K562 (cell line): ENCODE results near the gene LMOD1. TPM values are rescaled to one million over a fixed set of nuclear protein-coding genes. Genes with fewer than 3 reads are reported as not detected.

ENCODE experiments used
- BCL6 ChIP-seq: fragments of 250-450 bp; sonication (Bioruptor Pico); IDR thresholded peaks from 2 replicates; pipeline ENCODE4 v1.4.0; 2020
- E2F1 ChIP-seq: sonication (generic); formaldehyde crosslinking; IDR thresholded peaks from 2 replicates; pipeline ENCODE4 v1.8.1; 2023; ENCODE audit warnings: mild to moderate bottlenecking, missing genetic modification reagents, moderate library complexity
- EGR1 ChIP-seq: fragments of 450-650 bp; conservative IDR thresholded peaks from 2 replicates; pipeline ENCODE4 v1.6.1; 2017; ENCODE audit warnings: mild to moderate bottlenecking
- FOXA3 ChIP-seq, 2 experiments: fragments of 450-650 bp in 1 of 2; sonication (generic) in 1 of 2; formaldehyde crosslinking; IDR thresholded peaks in 1 of 2; conservative IDR thresholded peaks in 1 of 2; 2 replicates each; pipeline versions ENCODE4 v1.4.0 to v1.8.0; 2020 to 2022; ENCODE audit warnings: mild to moderate bottlenecking in 2 of 2, missing genetic modification reagents in 1 of 2
- FOXK1 ChIP-seq: sonication (generic); formaldehyde crosslinking; IDR thresholded peaks from 2 replicates; pipeline ENCODE4 v1.8.0; 2022; ENCODE audit warnings: missing genetic modification reagents, mild to moderate bottlenecking, borderline replicate concordance
- GATA2 ChIP-seq: sonication (generic); formaldehyde crosslinking; IDR thresholded peaks from 2 replicates; pipeline ENCODE4 v1.4.0; 2020; ENCODE audit warnings: mild to moderate bottlenecking, missing genetic modification reagents
- GATAD2B ChIP-seq: fragments of 450-650 bp; IDR thresholded peaks from 2 replicates; pipeline ENCODE4 v1.6.1; 2017; ENCODE audit warnings: mild to moderate bottlenecking, borderline replicate concordance
- GTF2E2 ChIP-seq: fragments of 200-800 bp; sonication (Bioruptor generic); IDR thresholded peaks from 2 replicates; pipeline ENCODE4 v1.6.1; 2016; ENCODE audit warnings: missing genetic modification characterization, missing compliant biosample characterization
- HDAC1 ChIP-seq, 2 experiments: fragments of 450-650 bp; IDR thresholded peaks; 2 replicates each; pipeline ENCODE4 v1.6.1; 2016 to 2017; ENCODE audit warnings: inconsistent platforms in 1 of 2, mild to moderate bottlenecking in 1 of 2, moderate library complexity in 1 of 2
- HIVEP1 ChIP-seq: fragments of 250-450 bp; sonication (Bioruptor Pico); IDR thresholded peaks from 2 replicates; pipeline ENCODE4 v1.4.0; 2020; ENCODE audit warnings: mild to moderate bottlenecking
- HMGN3 ChIP-seq: IDR thresholded peaks from 2 replicates; pipeline ENCODE4 v1.6.1; 2011; ENCODE audit warnings: borderline replicate concordance, low read depth, mild to moderate bottlenecking, mixed read lengths, low read length; ENCODE audit not compliant: insufficient read length; ENCODE audit errors: extremely low read depth
- KDM4B ChIP-seq, 2 experiments: fragments of 450-650 bp in 1 of 2; sonication (generic) in 1 of 2; IDR thresholded peaks; 2 replicates each; pipeline ENCODE4 v1.6.1; 2016 to 2017; ENCODE audit warnings: borderline replicate concordance in 2 of 2, antibody characterized with exemption in 1 of 2, low read depth in 1 of 2, mild to moderate bottlenecking in 1 of 2
- MITF ChIP-seq: IDR thresholded peaks from 2 replicates; pipeline ENCODE4 v1.6.1; 2014; ENCODE audit warnings: antibody characterized with exemption
- NFRKB ChIP-seq: fragments of 450-650 bp; IDR thresholded peaks from 2 replicates; pipeline ENCODE4 v1.6.1; 2016; ENCODE audit warnings: low read depth
- POLR2A ChIP-seq: fragments of 450-650 bp; conservative IDR thresholded peaks from 2 replicates; pipeline ENCODE4 v1.6.1; 2016
- POLR2AphosphoS2 ChIP-seq: IDR thresholded peaks from 2 replicates; pipeline ENCODE4 v1.6.1; 2012; ENCODE audit warnings: low read length, improper control_type of control experiment
- POLR2G ChIP-seq: fragments of 200-400 bp; formaldehyde crosslinking; IDR thresholded peaks from 2 replicates; pipeline ENCODE4 v1.6.1; 2017; ENCODE audit warnings: low read depth, mild to moderate bottlenecking, antibody characterized with exemption, low read length, moderate library complexity
- PTRF ChIP-seq: fragments of 450-650 bp; IDR thresholded peaks from 2 replicates; pipeline ENCODE4 v1.6.1; 2016; ENCODE audit warnings: mild to moderate bottlenecking, missing genetic modification characterization, missing compliant biosample characterization
- SETDB1 ChIP-seq: IDR thresholded peaks from one replicate; pipeline ENCODE4 v1.6.1; 2012; ENCODE audit warnings: low read length, control low read depth, inconsistent platforms
- TCF7 ChIP-seq: sonication (generic); IDR thresholded peaks from 2 replicates; pipeline ENCODE4 v1.6.1; 2016; ENCODE audit warnings: antibody characterized with exemption, borderline replicate concordance
- WHSC1 ChIP-seq: IDR thresholded peaks from one replicate; pipeline ENCODE4 v1.6.1; 2012; ENCODE audit warnings: low read length, control low read depth, inconsistent platforms
- YBX1 ChIP-seq: fragments of 450-650 bp; IDR thresholded peaks from 2 replicates; pipeline ENCODE4 v1.7.1; 2016; ENCODE audit warnings: mild to moderate bottlenecking
- ZBTB8A ChIP-seq: fragments of 450-650 bp; IDR thresholded peaks from 2 replicates; pipeline ENCODE4 v1.6.1; 2018; ENCODE audit warnings: mild to moderate bottlenecking, moderate library complexity; ENCODE audit not compliant: partially characterized antibody
- ZNF174 ChIP-seq: fragments of 250-450 bp; sonication (Bioruptor Pico); IDR thresholded peaks from 2 replicates; pipeline ENCODE4 v1.4.0; 2020; ENCODE audit warnings: mild to moderate bottlenecking
- ZNF224 ChIP-seq: sonication (generic); formaldehyde crosslinking; IDR thresholded peaks from 2 replicates; pipeline ENCODE4 v1.8.0; 2022; ENCODE audit warnings: mild to moderate bottlenecking, missing genetic modification reagents
- ZNF232 ChIP-seq: sonication (generic); formaldehyde crosslinking; IDR thresholded peaks from 2 replicates; pipeline ENCODE4 v1.8.0; 2022; ENCODE audit warnings: mild to moderate bottlenecking, missing genetic modification reagents
- ZNF398 ChIP-seq: fragments of 250-450 bp; sonication (Bioruptor Pico); IDR thresholded peaks from 2 replicates; pipeline ENCODE4 v1.8.0; 2021; ENCODE audit warnings: moderate library complexity, mild to moderate bottlenecking, inconsistent platforms
- polyA plus RNA-seq, 8 experiments: library from polyadenylated mRNA; depleted of rRNA in 4 of 8; stranded (reverse) in 5 of 8; unstranded in 3 of 8; fragments of >200 nt; fragmentation: Nextera tagmentation in 2 of 8; fragmentation: Illumina TruSeq in 1 of 8; extraction: Ambion mirVana in 2 of 8; extraction: Trizol in 1 of 8; gene quantifications; 2 replicates each; pipeline versions ENCODE4 v1.2.1 to v1.2.3, GENCODE V29; 2011 to 2014; ENCODE audit warnings: inconsistent platforms in 1 of 8, missing spikeins in 1 of 8
- total RNA-seq, 7 experiments: library from RNA; depleted of rRNA in 6 of 7; stranded (reverse); fragments of >200 nt in 6 of 7; fragmentation: Illumina TruSeq in 2 of 7; extraction: Trizol in 2 of 7; gene quantifications; 2 replicates each; pipeline versions ENCODE4 v1.2.1 to v1.2.3, GENCODE V29; 2011 to 2021; ENCODE audit warnings: low replicate concordance in 1 of 7

The LMOD1 gene
- total and polyA plus RNA-seq, 9 of the 15 experiments (the other 6 are each of a cell fraction or from before 2014, with no cell fraction given): 0.03 to 0.54 (median 0.38) TPM; not detected in 1

GRCh38 chr1:201941420-201942128 lies 4.8 kb downstream of the LMOD1 start (continued):
- TF ChIP-seq HIVEP1 (CRISPR knock-in tag) (no peak), E2F1 (CRISPR knock-in tag) (no peak), FOXA3 (CRISPR knock-in tag; conservative IDR thresholded peaks at IDR 0.05 in 1 of 2, IDR thresholded peaks at IDR 0.05 in 1 of 2) (0 out of 4 replicates have a peak, but pooled peaks of 1 of the 2 experiments have one; percentile 47), TCF7 (no peak), WHSC1 (no peak), HMGN3 (no peak), GATA2 (0 out of 2 replicates have a peak, but pooled peaks have one; percentile 33), SETDB1 (no peak), POLR2AphosphoS2 (no peak), ZNF174 (CRISPR knock-in tag) (no peak), GATAD2B (peak; percentile 73; the same call in 1 of the 2 replicates), PTRF (tag) (no peak), POLR2A (peak; percentile 80), EGR1 (peak; percentile 71), BCL6 (no peak), ZNF398 (CRISPR knock-in tag) (no peak), KDM4B (IDR thresholded peaks at IDR 0.05; ENCODE audit: borderline replicate concordance in 2 of 2, low read depth in 1 of 2) (no peak), POLR2G (peak; percentile 66), ZBTB8A (no peak), FOXK1 (CRISPR knock-in tag) (0 out of 2 replicates have a peak, but pooled peaks have one; percentile 22), ZNF224 (CRISPR knock-in tag) (no peak), GTF2E2 (tag) (no peak), YBX1 (no peak), NFRKB (peak; percentile 85), ZNF232 (CRISPR knock-in tag) (no peak), HDAC1 (IDR thresholded peaks at IDR 0.05) (peak in 1 of 2 experiments; percentile 62; a peak in 2 of 4 replicates), MITF (no peak)
